HEK293 (cell line): Measurements from ENCODE around the gene RNF4.

Experiments used
- CTCF ChIA-PET: fragments of 350-600 bp; formaldehyde crosslinking; extraction: SDS; loops from one replicate; lab custom pipeline; 2021; ENCODE audit warnings: antibody characterized with exemption; lab: Yijun Ruan, JAX
- POLR2A ChIA-PET: fragments of 300-600 bp; formaldehyde crosslinking; extraction: SDS; loops from one replicate; lab custom pipeline; 2020; ENCODE audit warnings: antibody characterized with exemption, inconsistent platforms; lab: Yijun Ruan, JAX
- H3K27ac ChIP-seq: fragments of 200-500 bp; sonication (Bioruptor generic); 2 replicates; pipeline ENCODE4 v1.5.1; 2014; ENCODE audit warnings: low read depth, low read length, control low read depth, inconsistent platforms; ENCODE audit errors: extremely low read depth
- H3K36me3 ChIP-seq, 2 experiments: fragments of 200-500 bp in 1 of 2; sonication (Bioruptor generic) in 1 of 2; 1 replicate in 1 of 2; 2 replicates in 1 of 2; pipeline ENCODE4 v1.5.1; 2014 to 2017; ENCODE audit warnings: inconsistent platforms in 2 of 2, low read length in 2 of 2; ENCODE audit not compliant: control insufficient read depth in 2 of 2, insufficient read depth in 1 of 2
- H3K4me1 ChIP-seq: fragments of 200-500 bp; sonication (Bioruptor generic); 2 replicates; pipeline ENCODE4 v1.5.1; 2014; ENCODE audit warnings: mild to moderate bottlenecking, low read length, inconsistent platforms; ENCODE audit not compliant: control insufficient read depth, insufficient read depth
- H3K4me3 ChIP-seq: 2 replicates; pipeline ENCODE4 v1.5.1; 2011; ENCODE audit warnings: low read depth, mild to moderate bottlenecking, control low read depth, low read length, moderate library complexity
- H3K9me3 ChIP-seq: fragments of 200-500 bp; sonication (Bioruptor generic); 2 replicates; pipeline ENCODE4 v1.5.1; 2014; ENCODE audit warnings: low read depth, low read length, inconsistent platforms; ENCODE audit not compliant: control insufficient read depth, insufficient read depth
- ATF2 ChIP-seq: fragments of 450-650 bp; formaldehyde crosslinking; IDR thresholded peaks from 2 replicates; pipeline ENCODE4 v1.5.1; 2016; ENCODE audit warnings: missing biosample characterization, missing genetic modification characterization, low read depth
- GLIS1 ChIP-seq: fragments of 450-650 bp; formaldehyde crosslinking; IDR thresholded peaks from 2 replicates; pipeline ENCODE4 v1.5.1; 2016; ENCODE audit warnings: missing biosample characterization, missing genetic modification characterization
- ZBTB10 ChIP-seq: fragments of 450-650 bp; formaldehyde crosslinking; IDR thresholded peaks from 2 replicates; pipeline ENCODE4 v1.5.1; 2016; ENCODE audit warnings: missing biosample characterization, missing genetic modification characterization
- ZBTB20 ChIP-seq: fragments of 450-650 bp; formaldehyde crosslinking; IDR thresholded peaks from 2 replicates; pipeline ENCODE4 v1.5.1; 2016; ENCODE audit warnings: missing biosample characterization, missing genetic modification characterization
- ZBTB8A ChIP-seq: fragments of 450-650 bp; formaldehyde crosslinking; IDR thresholded peaks from 2 replicates; pipeline ENCODE4 v1.5.1; 2016; ENCODE audit warnings: missing biosample characterization, missing genetic modification characterization
- ZNF341 ChIP-seq: fragments of 450-650 bp; formaldehyde crosslinking; IDR thresholded peaks from 2 replicates; pipeline ENCODE4; 2016; ENCODE audit warnings: low read depth, missing biosample characterization, missing genetic modification characterization
- ZNF426 ChIP-seq: fragments of 450-650 bp; formaldehyde crosslinking; IDR thresholded peaks from 2 replicates; pipeline ENCODE4 v1.5.1; 2017; ENCODE audit warnings: missing biosample characterization, missing genetic modification characterization, mild to moderate bottlenecking, inconsistent platforms, moderate library complexity
- ZNF510 ChIP-seq: fragments of 450-650 bp; formaldehyde crosslinking; IDR thresholded peaks from 2 replicates; pipeline ENCODE4 v1.5.1; 2018; ENCODE audit warnings: mild to moderate bottlenecking, missing genetic modification characterization, missing biosample characterization; ENCODE audit not compliant: insufficient replicate concordance
- ZNF664 ChIP-seq: fragments of 450-650 bp; formaldehyde crosslinking; IDR thresholded peaks from 2 replicates; pipeline ENCODE4 v1.5.1; 2016; ENCODE audit warnings: missing biosample characterization, missing genetic modification characterization
- ZNF677 ChIP-seq: fragments of 450-650 bp; IDR thresholded peaks from 2 replicates; pipeline ENCODE4 v1.5.0; 2018; ENCODE audit warnings: missing biosample characterization, mild to moderate bottlenecking, missing genetic modification characterization, moderate library complexity
- ZNF776 ChIP-seq: fragments of 450-650 bp; formaldehyde crosslinking; IDR thresholded peaks from 2 replicates; pipeline ENCODE4 v1.5.0; 2017; ENCODE audit warnings: missing biosample characterization, missing genetic modification characterization, borderline replicate concordance
- TF ChIP-seq, protein P1 (sequence below): fragments of 450-650 bp; formaldehyde crosslinking; IDR thresholded peaks from 2 replicates; pipeline ENCODE4 v1.5.1; 2016; ENCODE audit warnings: missing biosample characterization, missing genetic modification characterization
- TF ChIP-seq, protein P2 (sequence below): fragments of 450-650 bp; formaldehyde crosslinking; conservative IDR thresholded peaks from 2 replicates; pipeline ENCODE4 v1.5.1; 2016; ENCODE audit warnings: low read depth, missing biosample characterization, missing genetic modification characterization

The RNF4 gene

DNA sequence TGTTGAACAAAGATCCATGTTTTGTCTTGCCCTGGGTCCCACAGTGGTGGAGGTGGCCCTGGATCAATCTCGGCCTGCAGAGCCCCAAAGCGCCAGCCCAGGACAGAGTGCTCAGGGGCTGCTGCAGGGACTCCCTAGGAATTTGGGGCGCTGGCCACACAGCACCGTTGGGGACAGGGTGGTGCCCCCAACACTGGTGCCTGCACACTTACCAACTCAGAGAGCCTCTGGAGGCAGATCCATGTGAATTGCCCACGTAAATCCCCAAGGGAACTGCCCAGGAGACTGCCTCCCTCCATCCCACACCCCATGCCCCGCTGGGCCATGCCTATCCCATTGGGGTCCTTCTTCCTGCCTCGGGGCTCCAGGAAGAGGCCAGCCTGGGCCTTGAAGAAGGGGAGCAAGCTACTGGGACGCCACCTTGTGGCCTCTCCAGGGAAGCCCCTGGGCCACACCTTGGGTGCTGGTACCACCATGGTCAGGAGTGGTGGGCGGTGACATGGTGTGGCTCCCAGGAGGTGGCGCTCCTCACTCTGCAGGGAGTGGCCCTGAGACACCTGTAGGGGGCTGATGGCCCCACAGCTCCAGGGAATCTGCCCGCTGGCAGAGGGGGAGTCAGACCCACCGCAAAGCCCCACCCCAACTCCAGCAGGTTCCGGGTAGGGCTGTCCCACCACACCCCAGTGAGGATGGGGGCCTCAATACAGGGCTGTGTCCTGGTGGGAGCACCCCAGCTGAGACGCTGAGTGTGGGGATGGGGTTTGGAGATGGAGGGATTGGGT, 27.3 kb upstream of the RNF4 start (continued):
- TF ChIP-seq, protein P1, sequence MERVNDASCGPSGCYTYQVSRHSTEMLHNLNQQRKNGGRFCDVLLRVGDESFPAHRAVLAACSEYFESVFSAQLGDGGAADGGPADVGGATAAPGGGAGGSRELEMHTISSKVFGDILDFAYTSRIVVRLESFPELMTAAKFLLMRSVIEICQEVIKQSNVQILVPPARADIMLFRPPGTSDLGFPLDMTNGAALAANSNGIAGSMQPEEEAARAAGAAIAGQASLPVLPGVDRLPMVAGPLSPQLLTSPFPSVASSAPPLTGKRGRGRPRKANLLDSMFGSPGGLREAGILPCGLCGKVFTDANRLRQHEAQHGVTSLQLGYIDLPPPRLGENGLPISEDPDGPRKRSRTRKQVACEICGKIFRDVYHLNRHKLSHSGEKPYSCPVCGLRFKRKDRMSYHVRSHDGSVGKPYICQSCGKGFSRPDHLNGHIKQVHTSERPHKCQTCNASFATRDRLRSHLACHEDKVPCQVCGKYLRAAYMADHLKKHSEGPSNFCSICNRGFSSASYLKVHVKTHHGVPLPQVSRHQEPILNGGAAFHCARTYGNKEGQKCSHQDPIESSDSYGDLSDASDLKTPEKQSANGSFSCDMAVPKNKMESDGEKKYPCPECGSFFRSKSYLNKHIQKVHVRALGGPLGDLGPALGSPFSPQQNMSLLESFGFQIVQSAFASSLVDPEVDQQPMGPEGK (tag by site-specific recombination) = peak; percentile 64
- 0 out of 2 replicates have a peak, but pooled peaks have one; percentile 31 for TF ChIP-seq ZBTB8A (tag by site-specific recombination)
- TF ChIP-seq ZBTB10 (tag by site-specific recombination) = peak; percentile 79

DNA sequence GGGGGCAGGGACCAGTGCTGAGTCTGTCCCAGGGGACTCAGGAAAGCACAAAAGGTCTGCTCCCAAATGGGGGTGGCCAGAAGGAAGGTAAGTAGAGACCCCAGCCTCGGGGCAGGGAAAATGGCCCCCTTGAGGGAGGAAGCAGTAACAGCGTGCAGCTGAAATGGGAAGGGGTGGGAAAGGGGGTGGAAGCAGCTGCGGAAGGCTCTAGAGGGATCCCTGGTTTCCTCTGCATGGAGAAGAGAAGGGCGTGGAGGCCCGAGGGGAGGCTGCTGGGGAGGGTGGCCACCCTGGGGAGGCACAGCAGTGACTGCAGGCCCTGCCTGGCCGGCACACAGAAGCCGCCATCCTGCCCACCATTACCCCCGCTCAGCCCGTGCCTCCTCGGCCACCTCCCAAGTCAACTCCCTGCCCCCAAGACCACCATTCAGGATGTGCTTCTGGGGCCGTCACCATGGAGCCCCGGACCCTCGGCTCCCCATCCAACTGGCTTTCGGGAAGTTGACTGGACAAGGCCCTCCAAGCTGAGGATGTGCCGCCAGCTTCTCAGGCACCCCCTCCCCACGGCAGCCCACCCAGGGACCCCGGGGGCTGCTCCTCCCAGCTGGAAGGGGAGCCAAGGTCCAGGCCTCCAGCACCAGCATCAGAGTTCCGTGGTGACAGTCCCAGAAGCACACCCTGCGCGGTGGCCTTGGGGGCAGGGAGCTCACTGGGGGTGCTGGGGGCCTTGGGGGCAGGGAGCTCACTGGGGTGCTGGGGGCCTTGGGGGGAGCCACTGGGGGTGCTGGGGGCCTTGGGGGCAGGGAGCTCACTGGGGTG, 26.5 kb upstream of the RNF4 start:
- TF ChIP-seq GLIS1 (tag by site-specific recombination) (0 out of 2 replicates have a peak, but pooled peaks have one; percentile 55), ZNF677 (tag by site-specific recombination) (no peak), ATF2 (tag by site-specific recombination) (no peak), ZNF664 (tag by site-specific recombination) (no peak), ZNF426 (tag by site-specific recombination) (no peak), ZNF776 (tag by site-specific recombination) (no peak), ZBTB20 (tag by site-specific recombination) (no peak), ZNF510 (no peak), ZNF341 (tag by site-specific recombination) (peak; percentile 50; the same call in 1 of the 2 replicates)
- TF ChIP-seq, protein P2, sequence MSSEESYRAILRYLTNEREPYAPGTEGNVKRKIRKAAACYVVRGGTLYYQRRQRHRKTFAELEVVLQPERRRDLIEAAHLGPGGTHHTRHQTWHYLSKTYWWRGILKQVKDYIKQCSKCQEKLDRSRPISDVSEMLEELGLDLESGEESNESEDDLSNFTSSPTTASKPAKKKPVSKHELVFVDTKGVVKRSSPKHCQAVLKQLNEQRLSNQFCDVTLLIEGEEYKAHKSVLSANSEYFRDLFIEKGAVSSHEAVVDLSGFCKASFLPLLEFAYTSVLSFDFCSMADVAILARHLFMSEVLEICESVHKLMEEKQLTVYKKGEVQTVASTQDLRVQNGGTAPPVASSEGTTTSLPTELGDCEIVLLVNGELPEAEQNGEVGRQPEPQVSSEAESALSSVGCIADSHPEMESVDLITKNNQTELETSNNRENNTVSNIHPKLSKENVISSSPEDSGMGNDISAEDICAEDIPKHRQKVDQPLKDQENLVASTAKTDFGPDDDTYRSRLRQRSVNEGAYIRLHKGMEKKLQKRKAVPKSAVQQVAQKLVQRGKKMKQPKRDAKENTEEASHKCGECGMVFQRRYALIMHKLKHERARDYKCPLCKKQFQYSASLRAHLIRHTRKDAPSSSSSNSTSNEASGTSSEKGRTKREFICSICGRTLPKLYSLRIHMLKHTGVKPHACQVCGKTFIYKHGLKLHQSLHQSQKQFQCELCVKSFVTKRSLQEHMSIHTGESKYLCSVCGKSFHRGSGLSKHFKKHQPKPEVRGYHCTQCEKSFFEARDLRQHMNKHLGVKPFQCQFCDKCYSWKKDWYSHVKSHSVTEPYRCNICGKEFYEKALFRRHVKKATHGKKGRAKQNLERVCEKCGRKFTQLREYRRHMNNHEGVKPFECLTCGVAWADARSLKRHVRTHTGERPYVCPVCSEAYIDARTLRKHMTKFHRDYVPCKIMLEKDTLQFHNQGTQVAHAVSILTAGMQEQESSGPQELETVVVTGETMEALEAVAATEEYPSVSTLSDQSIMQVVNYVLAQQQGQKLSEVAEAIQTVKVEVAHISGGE (tag by site-specific recombination) = no peak
- CTCF ChIA-PET = interaction anchor here (0.6 to 2.0 kb wide), 20 partner anchors 8 to 222 kb away, joined by 3 to 14 read pairs (median 3); partner anchors contain the start of gene RNF4

More for the DNA sequence above, 26.5 kb upstream of the RNF4 start:
- H3K36me3 ChIP-seq = no peaks in the 10 kb centered on the region
- POLR2A ChIA-PET = interaction anchor here (0.6 to 1.5 kb wide), 3 partner anchors 26 to 218 kb away, joined by 3 to 9 read pairs (median 3); partner anchors contain the start of gene RNF4
- H3K4me3 ChIP-seq = no peak overlapping the region
- H3K27ac ChIP-seq = no peak overlapping the region
- H3K9me3 ChIP-seq = no peaks in the 10 kb centered on the region
- no peaks in the 10 kb centered on the region for H3K4me1 ChIP-seq
